ENCODE measurements around the gene HOXB13.

HOXB13 gene

GRCh38 chr17:48767263-48767774 is 38.8 kb upstream of the HOXB13 start:
- no peak overlapping the region for H3K4me3 Mint-ChIP-seq
- no peak for DNase-seq
- peaks cover 11% of the 10 kb centered on the region for H3K4me1 Mint-ChIP-seq
- no peaks in the 10 kb centered on the region for H3K9me3 Mint-ChIP-seq
- no peaks in the 10 kb centered on the region for H3K36me3 Mint-ChIP-seq (ENCODE audit: low read depth)
- H3K27me3 Mint-ChIP-seq (ENCODE audit: low read depth, poor library complexity): peaks cover 61% of the 10 kb centered on the region
- H3K27ac Mint-ChIP-seq: no peak overlapping the region
- no peak for TF ChIP-seq CTCF (IDR thresholded peaks at IDR 0.05)

GRCh38 chr17:48761114-48761513 is 32.6 kb upstream of the HOXB13 start:
- peaks cover 100% of the 10 kb centered on the region for H3K27me3 Mint-ChIP-seq (ENCODE audit: low read depth, poor library complexity)
- no peak overlapping the region for H3K4me3 Mint-ChIP-seq
- DNase-seq: no peak
- no peak overlapping the region for H3K27ac Mint-ChIP-seq
- TF ChIP-seq CTCF (IDR thresholded peaks at IDR 0.05): no peak
- H3K9me3 Mint-ChIP-seq: no peaks in the 10 kb centered on the region
- H3K4me1 Mint-ChIP-seq: peaks cover 6% of the 10 kb centered on the region
- H3K36me3 Mint-ChIP-seq (ENCODE audit: low read depth): no peaks in the 10 kb centered on the region

GRCh38 chr17:48760411-48760810 is 31.9 kb upstream of the HOXB13 start:
- H3K36me3 Mint-ChIP-seq (ENCODE audit: low read depth): no peaks in the 10 kb centered on the region
- TF ChIP-seq CTCF (IDR thresholded peaks at IDR 0.05): no peak
- H3K4me1 Mint-ChIP-seq: peaks cover 6% of the 10 kb centered on the region
- H3K27ac Mint-ChIP-seq: no peak overlapping the region
- peaks cover 100% of the 10 kb centered on the region for H3K27me3 Mint-ChIP-seq (ENCODE audit: low read depth, poor library complexity)
- H3K9me3 Mint-ChIP-seq: no peaks in the 10 kb centered on the region
- no peak overlapping the region for H3K4me3 Mint-ChIP-seq
- DNase-seq: no peak

- DNase-seq: no peak
- Mint-ChIP-seq H3K27me3 (ENCODE audit: low read depth, poor library complexity) (peaks cover 100% of the 10 kb centered on the region), H3K4me3 (no peak overlapping the region), H3K9me3 (no peaks in the 10 kb centered on the region), H3K36me3 (ENCODE audit: low read depth) (no peaks in the 10 kb centered on the region), H3K27ac (no peak overlapping the region), H3K4me1 (peaks cover 9% of the 10 kb centered on the region)
- no peak for TF ChIP-seq CTCF (IDR thresholded peaks at IDR 0.05)
These were observed 30.7 kb upstream of the HOXB13 start for GRCh38 chr17:48759288-48759687.

GRCh38 chr17:48757524-48757961 is 29.0 kb upstream of the HOXB13 start:
- Mint-ChIP-seq H3K27me3 (ENCODE audit: low read depth, poor library complexity) (peaks cover 100% of the 10 kb centered on the region), H3K4me1 (peaks cover 20% of the 10 kb centered on the region), H3K36me3 (ENCODE audit: low read depth) (no peaks in the 10 kb centered on the region), H3K4me3 (no peak overlapping the region), H3K27ac (no peak overlapping the region), H3K9me3 (no peaks in the 10 kb centered on the region)
- DNase-seq: no peak
- TF ChIP-seq CTCF (IDR thresholded peaks at IDR 0.05): no peak

GRCh38 chr17:48756830-48757251 is 28.3 kb upstream of the HOXB13 start:
- Mint-ChIP-seq H3K4me3 (no peak overlapping the region), H3K9me3 (no peaks in the 10 kb centered on the region), H3K36me3 (ENCODE audit: low read depth) (no peaks in the 10 kb centered on the region), H3K27ac (no peak overlapping the region), H3K4me1 (peaks cover 27% of the 10 kb centered on the region), H3K27me3 (ENCODE audit: low read depth, poor library complexity) (peaks cover 100% of the 10 kb centered on the region)
- DNase-seq: no peak
- TF ChIP-seq CTCF (IDR thresholded peaks at IDR 0.05): no peak

Data from nephron progenitor cell (in vitro differentiated cells).